Measurements from ENCODE around the gene FHIT.

DNA sequence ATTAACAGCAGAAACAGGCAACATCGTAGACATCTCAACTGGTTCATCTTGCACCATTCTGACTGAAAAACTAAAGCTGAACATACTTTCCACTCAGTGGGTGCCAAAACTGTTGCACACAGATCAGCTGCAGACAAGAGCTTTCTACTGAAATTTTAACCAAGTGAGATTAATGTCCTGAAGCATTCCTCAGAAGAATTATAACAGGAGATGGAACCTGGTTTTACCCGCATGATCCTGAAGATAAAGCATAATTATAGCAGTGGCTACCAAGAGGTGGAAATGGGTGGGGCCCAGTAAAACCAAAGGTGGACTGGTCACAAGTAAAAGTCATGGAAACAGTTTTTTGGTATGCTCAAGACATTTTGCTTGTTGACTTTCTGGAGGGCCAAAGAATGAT, 858.8 kb downstream of the FHIT start:
- TF ChIP-seq, protein P1, sequence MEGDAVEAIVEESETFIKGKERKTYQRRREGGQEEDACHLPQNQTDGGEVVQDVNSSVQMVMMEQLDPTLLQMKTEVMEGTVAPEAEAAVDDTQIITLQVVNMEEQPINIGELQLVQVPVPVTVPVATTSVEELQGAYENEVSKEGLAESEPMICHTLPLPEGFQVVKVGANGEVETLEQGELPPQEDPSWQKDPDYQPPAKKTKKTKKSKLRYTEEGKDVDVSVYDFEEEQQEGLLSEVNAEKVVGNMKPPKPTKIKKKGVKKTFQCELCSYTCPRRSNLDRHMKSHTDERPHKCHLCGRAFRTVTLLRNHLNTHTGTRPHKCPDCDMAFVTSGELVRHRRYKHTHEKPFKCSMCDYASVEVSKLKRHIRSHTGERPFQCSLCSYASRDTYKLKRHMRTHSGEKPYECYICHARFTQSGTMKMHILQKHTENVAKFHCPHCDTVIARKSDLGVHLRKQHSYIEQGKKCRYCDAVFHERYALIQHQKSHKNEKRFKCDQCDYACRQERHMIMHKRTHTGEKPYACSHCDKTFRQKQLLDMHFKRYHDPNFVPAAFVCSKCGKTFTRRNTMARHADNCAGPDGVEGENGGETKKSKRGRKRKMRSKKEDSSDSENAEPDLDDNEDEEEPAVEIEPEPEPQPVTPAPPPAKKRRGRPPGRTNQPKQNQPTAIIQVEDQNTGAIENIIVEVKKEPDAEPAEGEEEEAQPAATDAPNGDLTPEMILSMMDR (IDR thresholded peaks at IDR 0.05) = no peak
- no peak for TF ChIP-seq POLR2A (IDR thresholded peaks at IDR 0.05)
